HG02610 (cell line): ENCODE data around the gene NGF.

Experiments
- ATAC-seq: cut with Tn5 transposase; IDR thresholded peaks from one replicate; pipeline ENCODE4 v1.9.1; 2021; ENCODE audit warnings: mild to moderate bottlenecking, moderate library complexity; ENCODE audit not compliant: unreplicated experiment

Gene NGF

GRCh38 chr1:115337276-115337632 lies 795 bp downstream of the NGF start:
- ATAC-seq, result no peak

DNA sequence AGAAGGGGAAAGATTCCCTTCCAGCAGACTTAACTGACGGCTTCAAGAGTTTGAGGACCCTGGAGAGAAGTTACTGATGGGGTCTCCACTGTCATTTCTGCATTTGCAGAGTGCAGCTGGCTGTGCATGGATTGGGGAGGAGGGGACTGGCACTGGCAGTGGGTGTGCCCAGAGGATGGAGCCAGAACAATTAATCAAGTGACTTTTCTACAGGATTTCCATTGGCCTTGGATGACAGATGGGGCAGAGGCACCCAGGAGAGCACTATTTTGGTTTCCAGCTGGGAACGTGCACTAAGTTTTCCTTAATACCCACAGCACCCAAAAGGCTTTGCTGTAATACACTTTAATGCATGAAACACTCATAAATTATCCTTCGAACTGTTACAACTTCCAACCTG lies 1.3 kb downstream of the NGF start:
- no peak for ATAC-seq

- no peak for ATAC-seq
Observed at GRCh38 chr1:115332813-115333608, 5.0 kb downstream of the NGF start.

- ATAC-seq, result no peak
Observed at GRCh38 chr1:115331558-115332331, 6.3 kb downstream of the NGF start.

DNA sequence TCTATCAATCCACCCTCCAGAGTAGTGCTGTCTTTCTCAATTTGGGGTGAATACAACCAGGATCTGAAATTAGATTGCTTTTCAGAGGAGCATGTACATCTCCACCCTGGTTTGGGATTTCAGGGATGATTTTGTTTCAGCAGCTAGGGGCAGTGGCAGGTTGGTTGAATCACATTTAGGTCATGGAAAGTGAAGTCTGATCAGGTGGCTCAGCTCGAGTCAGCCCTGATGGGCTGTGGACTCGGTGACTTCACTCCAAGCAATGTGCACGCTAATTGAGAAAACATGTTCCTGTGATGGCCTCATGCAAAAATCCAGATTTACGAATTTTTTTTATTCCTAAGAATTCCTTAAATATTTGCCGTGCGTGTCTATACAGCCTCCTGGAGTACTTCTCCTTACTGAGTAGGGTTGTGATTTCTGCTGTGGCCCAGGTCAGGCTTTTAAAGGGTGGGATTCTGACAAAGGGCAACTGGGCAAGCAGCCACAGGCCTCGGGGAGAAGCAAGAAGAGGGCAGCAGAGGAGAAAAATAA lies 7.5 kb downstream of the NGF start:
- no peak for ATAC-seq

GRCh38 chr1:115329965-115330364 lies 8.1 kb downstream of the NGF start:
- ATAC-seq, result no peak

GRCh38 chr1:115327270-115327669 lies 10.8 kb downstream of the NGF start:
- no peak for ATAC-seq

GRCh38 chr1:115326419-115326818 lies 11.6 kb downstream of the NGF start:
- ATAC-seq, result no peak

- no peak for ATAC-seq
Observed at GRCh38 chr1:115325874-115326273, 12.2 kb downstream of the NGF start.

DNA sequence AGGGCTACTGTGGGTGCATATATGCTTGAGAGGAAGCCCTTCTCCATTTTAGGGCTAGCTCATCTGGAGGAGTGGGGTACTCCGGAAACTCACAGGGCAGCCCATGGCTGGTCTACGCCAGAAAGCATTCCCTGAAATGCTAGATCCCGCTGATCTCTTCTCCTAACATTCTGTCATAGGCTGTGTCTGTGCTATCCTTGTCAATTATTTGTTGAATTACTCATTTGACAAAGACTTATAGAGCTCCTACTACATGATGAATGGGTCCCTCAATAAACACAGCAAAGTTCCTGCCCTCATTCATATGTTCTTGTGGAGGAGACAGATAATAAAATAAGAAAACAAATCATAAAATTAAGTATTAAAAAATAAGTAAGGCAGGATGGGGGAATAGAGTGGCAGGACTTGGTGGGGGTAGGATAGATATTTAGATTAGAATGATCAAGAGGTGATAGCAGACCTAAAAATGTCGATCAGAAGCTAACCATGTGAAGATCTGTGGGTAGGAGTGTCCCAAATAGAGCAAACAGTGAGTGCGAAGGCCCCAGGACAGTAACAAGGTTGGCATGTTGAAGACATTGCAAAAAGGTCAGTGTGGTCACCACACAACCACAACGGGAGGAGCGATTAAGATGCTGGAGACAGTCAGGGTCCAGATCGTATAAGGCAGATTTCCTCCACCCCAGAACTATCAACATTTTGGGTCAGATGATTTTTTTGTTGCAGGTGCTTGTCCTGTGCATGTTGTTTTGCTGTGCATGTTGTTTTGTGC lies 13.2 kb downstream of the NGF start:
- ATAC-seq, result no peak

DNA sequence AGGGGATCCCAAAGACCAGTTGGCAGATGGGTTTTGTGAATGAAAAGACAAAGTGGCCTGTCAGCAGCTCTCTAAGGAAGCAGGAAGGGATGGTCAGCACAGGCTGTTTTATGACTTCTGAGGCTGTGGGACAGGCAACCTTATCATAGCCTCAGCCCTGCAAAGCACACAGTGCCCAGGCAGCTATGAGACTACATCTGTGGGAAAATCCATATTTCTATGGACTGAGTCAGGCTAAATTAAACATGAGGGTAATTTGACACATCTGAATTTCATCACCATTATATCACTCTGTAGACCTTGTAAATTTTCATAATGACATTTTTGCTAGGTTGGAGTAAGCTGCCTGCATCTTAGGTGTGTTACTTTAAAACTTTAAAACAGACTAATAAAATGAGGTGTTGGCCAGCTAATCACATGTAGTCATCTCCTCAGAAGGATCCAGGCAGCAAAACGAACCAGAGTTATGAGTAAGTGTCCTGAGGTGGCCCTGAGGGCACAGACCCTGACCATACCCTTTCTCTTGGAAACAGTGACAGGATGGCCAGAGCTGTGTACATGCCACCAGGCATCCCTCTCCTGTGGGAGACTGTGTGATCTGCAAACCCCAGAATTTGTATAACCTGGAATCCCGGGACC lies 14.6 kb downstream of the NGF start:
- no peak for ATAC-seq

DNA sequence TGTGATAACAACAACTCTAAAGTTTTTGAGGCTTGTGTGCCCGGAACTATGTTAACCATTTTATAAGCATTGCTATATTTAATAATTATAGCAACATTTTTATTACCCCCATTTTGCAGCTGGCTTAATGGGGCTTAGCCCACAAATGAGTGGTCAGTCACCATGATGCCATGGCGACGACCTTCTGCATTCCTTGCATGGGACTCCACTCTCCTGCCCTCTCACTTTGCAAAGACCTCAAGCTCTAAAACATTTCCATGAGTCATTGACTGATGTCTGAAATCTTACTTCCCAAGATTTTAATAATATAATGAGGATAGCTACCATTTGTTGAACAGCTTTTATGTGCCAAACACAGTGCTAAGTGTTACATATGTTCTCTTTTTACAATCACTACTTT lies 15.4 kb downstream of the NGF start:
- no peak for ATAC-seq

GRCh38 chr1:115320377-115320776 lies 17.7 kb downstream of the NGF start:
- ATAC-seq, result no peak

DNA sequence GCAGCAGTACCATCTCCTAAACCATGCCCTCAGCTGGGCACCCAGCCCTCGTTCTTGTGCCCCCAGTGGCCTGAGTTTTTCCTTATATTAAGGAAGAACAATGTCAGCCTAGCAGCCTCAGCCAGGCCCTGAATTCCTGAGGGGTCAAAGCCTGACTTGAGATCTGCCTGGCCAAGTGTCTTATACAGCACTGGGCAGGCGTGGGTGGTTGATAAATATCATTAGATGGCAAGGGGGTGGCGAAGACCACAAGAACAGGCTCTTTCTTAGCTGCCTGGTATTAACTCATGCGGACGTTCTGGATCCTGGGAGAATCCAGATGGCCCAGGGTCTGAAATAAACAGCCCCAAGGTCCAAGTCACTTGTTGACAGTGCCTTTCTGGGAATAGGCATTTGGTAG lies 18.3 kb downstream of the NGF start:
- ATAC-seq, result no peak

DNA sequence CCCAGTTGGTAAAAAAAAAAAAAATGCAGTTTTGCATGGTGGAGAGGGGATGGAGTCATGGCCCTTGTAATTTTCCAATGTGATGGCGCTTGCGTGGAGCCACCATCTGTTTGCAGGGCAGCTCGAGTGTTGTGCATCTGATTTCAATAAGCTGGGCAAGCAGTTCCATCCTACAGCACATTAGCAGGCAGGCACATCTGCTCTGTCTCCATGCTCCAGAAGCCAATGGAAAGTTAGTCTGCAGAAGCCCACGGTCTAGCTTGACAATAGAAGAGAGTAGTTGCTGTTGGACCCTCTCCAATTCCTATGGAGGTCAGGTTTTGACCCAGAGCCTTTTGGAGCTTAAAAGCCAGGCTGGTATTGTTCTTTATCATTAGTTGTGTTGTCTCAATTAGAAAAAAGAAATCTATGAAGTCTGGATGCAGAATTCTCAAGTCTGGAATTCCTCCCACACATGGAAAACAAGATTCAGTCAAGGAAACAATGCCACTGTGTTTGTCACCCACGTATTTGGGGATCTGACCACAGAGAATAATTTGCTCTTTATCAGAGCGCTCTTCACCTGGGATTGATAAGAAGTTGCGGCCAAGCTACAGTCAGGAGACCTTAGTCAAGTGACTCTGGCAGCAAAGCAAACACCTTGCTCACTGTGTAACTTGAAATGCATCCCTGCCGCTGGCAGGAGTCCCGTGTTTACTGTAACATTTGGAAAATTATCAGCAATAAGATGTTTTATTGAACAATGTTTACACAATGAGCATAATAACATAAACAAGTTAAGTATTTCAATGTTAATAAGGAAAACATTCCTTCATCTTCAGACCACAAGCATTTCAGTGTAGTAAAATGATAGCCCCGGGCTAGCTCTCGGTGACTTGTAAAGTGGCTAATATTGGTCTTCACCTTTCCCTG lies 20.7 kb downstream of the NGF start:
- ATAC-seq, result no peak

- no peak for ATAC-seq
Observed at GRCh38 chr1:115314765-115315164, 23.3 kb downstream of the NGF start.

DNA sequence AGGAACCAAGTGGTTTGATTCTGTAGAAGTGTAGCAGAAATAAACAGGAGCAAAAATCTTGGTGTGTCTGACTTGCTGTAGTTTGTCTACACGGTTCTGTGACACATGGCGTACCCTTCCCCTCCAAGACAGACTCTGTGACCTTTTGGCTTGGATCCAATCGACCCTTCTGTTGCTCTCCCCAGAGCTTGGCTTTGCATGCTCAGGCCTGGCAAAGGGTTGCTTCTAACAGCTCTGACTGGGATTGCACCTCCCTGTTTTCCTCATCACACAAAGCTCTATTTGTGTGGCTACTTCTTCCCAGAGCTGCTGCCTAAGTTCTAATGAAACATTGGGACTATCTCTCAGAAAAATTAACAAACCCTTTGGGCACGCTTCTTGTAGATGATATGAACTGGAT lies 24.0 kb downstream of the NGF start:
- no peak for ATAC-seq

DNA sequence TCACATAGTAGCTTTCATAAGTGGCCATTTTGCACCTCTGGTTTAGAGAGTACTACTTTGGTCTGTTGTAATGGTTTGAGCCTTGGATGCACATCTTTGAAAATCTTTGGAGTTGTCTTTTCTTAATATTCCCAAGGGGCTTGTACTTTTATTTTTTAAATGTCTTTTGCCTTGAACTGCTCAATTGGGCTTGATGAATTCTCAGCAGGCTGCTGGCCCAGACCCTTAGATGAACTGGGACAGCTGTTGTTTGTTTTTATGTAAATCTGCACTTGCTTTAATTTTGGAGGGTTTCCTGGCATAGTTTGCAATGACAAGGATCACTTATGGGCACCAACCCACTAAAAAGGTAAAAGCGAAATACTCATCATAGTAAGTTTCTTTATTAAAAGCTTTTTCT lies 24.9 kb downstream of the NGF start:
- ATAC-seq, result no peak

- ATAC-seq, result no peak
Observed at GRCh38 chr1:115312742-115313141, 25.3 kb downstream of the NGF start.

GRCh38 chr1:115311474-115311989 lies 26.5 kb downstream of the NGF start:
- ATAC-seq, result no peak
